GM19193 (cell line): ENCODE measurements around the gene CENPP.

Experiments used
- POLR2A ChIP-seq: IDR thresholded peaks from 4 replicates; pipeline ENCODE4 v1.6.1; 2011; ENCODE audit not compliant: insufficient read depth, insufficient read length; ENCODE audit errors: extremely low read depth

The CENPP gene

GRCh38 chr9:92663126-92663525 lies 337.4 kb downstream of the CENPP start:
- no peak for TF ChIP-seq POLR2A

- TF ChIP-seq POLR2A, result no peak
Measured at GRCh38 chr9:92663951-92664350, 338.2 kb downstream of the CENPP start.

- no peak for TF ChIP-seq POLR2A
Measured at GRCh38 chr9:92664394-92665152, 338.8 kb downstream of the CENPP start.

- TF ChIP-seq POLR2A, result no peak
Measured at GRCh38 chr9:92665836-92666235, 340.1 kb downstream of the CENPP start.

GRCh38 chr9:92666236-92666635 lies 340.5 kb downstream of the CENPP start:
- no peak for TF ChIP-seq POLR2A

GRCh38 chr9:92666912-92667532 lies 341.3 kb downstream of the CENPP start:
- TF ChIP-seq POLR2A, result no peak

GRCh38 chr9:92668746-92669526 lies 343.2 kb downstream of the CENPP start:
- TF ChIP-seq POLR2A, result no peak

- TF ChIP-seq POLR2A, result no peak
Measured at GRCh38 chr9:92669527-92669889, 343.8 kb downstream of the CENPP start.
